Measurements from ENCODE around the gene APBB1IP. TPM values are rescaled to one million over a fixed set of nuclear protein-coding genes. Genes with fewer than 3 reads are reported as not detected.

APBB1IP gene
- total RNA-seq, 1 donor from 2014 or later: not detected

GRCh38 chr10:26509307-26509706 lies 71.2 kb downstream of the APBB1IP start:
- Mint-ChIP-seq H3K27me3 (ENCODE audit: low read depth) (no peaks in the 10 kb centered on the region), H3K4me3 (ENCODE audit: unreplicated experiment) (no peak overlapping the region), H3K9me3 (ENCODE audit: low read depth) (peaks cover 23% of the 10 kb centered on the region), H3K27ac (ENCODE audit: unreplicated experiment) (no peak overlapping the region), H3K36me3 (ENCODE audit: low read depth) (no peaks in the 10 kb centered on the region), H3K4me1 (ENCODE audit: low read depth) (no peaks in the 10 kb centered on the region)
- no peak for TF ChIP-seq CTCF (IDR thresholded peaks at IDR 0.05)
- DNase-seq (ENCODE audit: low spot score): no peak

- Mint-ChIP-seq H3K4me3 (ENCODE audit: unreplicated experiment) (no peak overlapping the region), H3K4me1 (ENCODE audit: low read depth) (no peaks in the 10 kb centered on the region), H3K36me3 (ENCODE audit: low read depth) (no peaks in the 10 kb centered on the region), H3K27me3 (ENCODE audit: low read depth) (no peaks in the 10 kb centered on the region), H3K27ac (ENCODE audit: unreplicated experiment) (no peak overlapping the region), H3K9me3 (ENCODE audit: low read depth) (peaks cover 25% of the 10 kb centered on the region)
- TF ChIP-seq CTCF (IDR thresholded peaks at IDR 0.05): no peak
- DNase-seq (ENCODE audit: low spot score): no peak
Observed at GRCh38 chr10:26513101-26513500, 75.0 kb downstream of the APBB1IP start.

- Mint-ChIP-seq H3K4me3 (ENCODE audit: unreplicated experiment) (no peak overlapping the region), H3K27ac (ENCODE audit: unreplicated experiment) (no peak overlapping the region), H3K36me3 (ENCODE audit: low read depth) (no peaks in the 10 kb centered on the region), H3K9me3 (ENCODE audit: low read depth) (peaks cover 24% of the 10 kb centered on the region), H3K27me3 (ENCODE audit: low read depth) (no peaks in the 10 kb centered on the region), H3K4me1 (ENCODE audit: low read depth) (no peaks in the 10 kb centered on the region)
- DNase-seq (ENCODE audit: low spot score): no peak
- TF ChIP-seq CTCF (IDR thresholded peaks at IDR 0.05): no peak
Observed at GRCh38 chr10:26516540-26517101, 78.5 kb downstream of the APBB1IP start.

GRCh38 chr10:26517141-26517867 lies 79.2 kb downstream of the APBB1IP start:
- Mint-ChIP-seq H3K27me3 (ENCODE audit: low read depth) (no peaks in the 10 kb centered on the region), H3K27ac (ENCODE audit: unreplicated experiment) (no peak overlapping the region), H3K4me3 (ENCODE audit: unreplicated experiment) (no peak overlapping the region), H3K36me3 (ENCODE audit: low read depth) (no peaks in the 10 kb centered on the region), H3K4me1 (ENCODE audit: low read depth) (no peaks in the 10 kb centered on the region), H3K9me3 (ENCODE audit: low read depth) (peaks cover 24% of the 10 kb centered on the region)
- DNase-seq (ENCODE audit: low spot score): no peak
- TF ChIP-seq CTCF (IDR thresholded peaks at IDR 0.05): no peak

GRCh38 chr10:26519803-26520202 lies 81.7 kb downstream of the APBB1IP start:
- Mint-ChIP-seq H3K27ac (ENCODE audit: unreplicated experiment) (no peak overlapping the region), H3K4me1 (ENCODE audit: low read depth) (no peaks in the 10 kb centered on the region), H3K27me3 (ENCODE audit: low read depth) (no peaks in the 10 kb centered on the region), H3K36me3 (ENCODE audit: low read depth) (no peaks in the 10 kb centered on the region), H3K4me3 (ENCODE audit: unreplicated experiment) (no peak overlapping the region), H3K9me3 (ENCODE audit: low read depth) (peaks cover 13% of the 10 kb centered on the region)
- TF ChIP-seq CTCF (IDR thresholded peaks at IDR 0.05): no peak
- DNase-seq (ENCODE audit: low spot score): no peak

All from chondrocyte (in vitro differentiated cells).